Neural progenitor cell (in vitro differentiated cells): ENCODE data around the gene ABCC9. TPM values are rescaled to one million over a fixed set of nuclear protein-coding genes. Genes with fewer than 3 reads are reported as not detected.

Experiments used
- DNase-seq: peaks from one replicate; pipeline ENCODE4 v3.0.0-alpha.2; 2016; ENCODE audit warnings: low spot score
- H2AFZ ChIP-seq: fragments of 200-600 bp; sonication (generic); replicated peaks from 2 replicates; pipeline ENCODE4 v1.6.1; 2016; ENCODE audit warnings: antibody characterized with exemption
- H3F3A ChIP-seq: fragments of 200-600 bp; sonication (generic); 2 replicates; pipeline ENCODE4 v1.6.1; 2016; ENCODE audit warnings: antibody characterized with exemption, low read depth
- H3K27ac ChIP-seq: fragments of 200-600 bp; sonication (generic); 2 replicates; pipeline ENCODE4 v1.5.1; 2016; ENCODE audit warnings: mild to moderate bottlenecking
- H3K27me3 ChIP-seq: fragments of 200-600 bp; sonication (generic); 2 replicates; pipeline ENCODE4 v1.6.1; 2016; ENCODE audit warnings: mild to moderate bottlenecking, moderate library complexity
- H3K36me3 ChIP-seq: fragments of 200-600 bp; sonication (generic); 2 replicates; pipeline ENCODE4 v1.5.1; 2016
- H3K4me1 ChIP-seq: fragments of 200-600 bp; sonication (generic); 2 replicates; pipeline ENCODE4 v1.6.1; 2016; ENCODE audit warnings: mixed run types
- H3K4me2 ChIP-seq: fragments of 200-600 bp; sonication (generic); 2 replicates; pipeline ENCODE4 v1.6.1; 2016
- H3K4me3 ChIP-seq: fragments of 200-600 bp; sonication (generic); 2 replicates; pipeline ENCODE4 v1.5.1; 2016
- H3K79me2 ChIP-seq: fragments of 200-600 bp; sonication (generic); 2 replicates; pipeline ENCODE4 v1.6.1; 2016; ENCODE audit warnings: low read depth
- H3K9ac ChIP-seq: fragments of 200-600 bp; sonication (generic); 2 replicates; pipeline ENCODE4 v1.6.1; 2016
- H3K9me3 ChIP-seq: fragments of 200-600 bp; sonication (generic); 2 replicates; pipeline ENCODE4 v1.5.1; 2016; ENCODE audit warnings: low read depth
- H4K20me1 ChIP-seq: fragments of 200-600 bp; sonication (generic); 2 replicates; pipeline ENCODE4 v1.6.1; 2016; ENCODE audit warnings: low read depth
- H3K27ac Mint-ChIP-seq: 3 replicates; pipeline ENCODE4 v1.8.0; 2021; ENCODE audit warnings: mixed read lengths
- H3K27me3 Mint-ChIP-seq: 2 replicates; pipeline ENCODE4 v1.8.0; 2022; ENCODE audit warnings: low read depth, mild to moderate bottlenecking, inconsistent platforms, moderate library complexity, mixed read lengths; ENCODE audit not compliant: insufficient read depth
- H3K36me3 Mint-ChIP-seq: 3 replicates; pipeline ENCODE4 v1.8.0; 2021; ENCODE audit warnings: mixed read lengths
- H3K4me1 Mint-ChIP-seq: 3 replicates; pipeline ENCODE4 v1.8.0; 2021; ENCODE audit warnings: mixed read lengths
- H3K4me3 Mint-ChIP-seq: 3 replicates; pipeline ENCODE4 v1.8.0; 2021; ENCODE audit warnings: mild to moderate bottlenecking, moderate library complexity, mixed read lengths
- H3K9me3 Mint-ChIP-seq: 3 replicates; pipeline ENCODE4 v1.8.0; 2020; ENCODE audit warnings: mixed read lengths
- EZH2 ChIP-seq: fragments of 200-600 bp; sonication (generic); IDR thresholded peaks from 2 replicates; pipeline ENCODE4 v1.6.1; 2017; ENCODE audit warnings: antibody characterized with exemption, mild to moderate bottlenecking, moderate library complexity
- EZH2phosphoT487 ChIP-seq: fragments of 200-600 bp; sonication (generic); IDR thresholded peaks from 2 replicates; pipeline ENCODE4 v1.6.1; 2017; ENCODE audit warnings: antibody characterized with exemption
- total RNA-seq: library from RNA; depleted of rRNA; stranded (reverse); fragments of >200 nt; gene quantifications from 2 replicates; pipeline ENCODE4 v1.2.3, GENCODE V29; 2015; ENCODE audit warnings: low replicate concordance
- TF ChIP-seq, protein P1 (sequence below): fragments of 200-600 bp; sonication (generic); IDR thresholded peaks from 2 replicates; pipeline ENCODE4 v1.5.1; 2017; ENCODE audit warnings: antibody characterized with exemption, mild to moderate bottlenecking

Gene ABCC9
- total RNA-seq, 1 donor from 2014 or later = not detected

DNA sequence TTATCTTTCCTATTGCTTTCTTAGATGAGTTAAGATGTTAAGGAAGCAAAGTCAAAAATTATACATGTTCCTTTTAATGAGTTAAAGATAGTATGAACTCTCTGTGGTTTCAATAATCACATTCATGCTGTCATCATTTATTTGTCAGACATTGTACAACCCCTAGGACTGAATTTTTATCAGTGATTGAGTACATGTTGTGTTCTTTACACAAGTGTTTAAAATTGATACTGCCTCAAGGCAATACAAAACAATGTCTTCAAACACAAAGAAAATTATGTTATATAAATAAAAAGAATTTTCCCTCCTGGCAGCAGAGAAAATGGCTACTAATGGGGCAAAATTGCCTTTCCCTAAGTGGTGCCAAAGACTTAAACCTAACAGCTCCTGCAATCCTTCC is 132.1 kb downstream of the ABCC9 start:
- H3F3A ChIP-seq = no peaks in the 10 kb centered on the region
- no peaks in the 10 kb centered on the region for H3K4me1 ChIP-seq
- DNase-seq = no peak
- Mint-ChIP-seq H3K4me3 (no peak overlapping the region), H3K9me3 (no peaks in the 10 kb centered on the region), H3K27ac (no peak overlapping the region), H3K4me1 (no peaks in the 10 kb centered on the region), H3K27me3 (no peaks in the 10 kb centered on the region), H3K36me3 (no peaks in the 10 kb centered on the region)
- H4K20me1 ChIP-seq = no peaks in the 10 kb centered on the region
- no peaks in the 10 kb centered on the region for H3K79me2 ChIP-seq
- H2AFZ ChIP-seq = no peak overlapping the region
- no peaks in the 10 kb centered on the region for H3K27me3 ChIP-seq
- H3K9ac ChIP-seq = no peak overlapping the region
- H3K4me2 ChIP-seq = no peak overlapping the region
- H3K9me3 ChIP-seq = no peaks in the 10 kb centered on the region
- no peak overlapping the region for H3K27ac ChIP-seq
- no peaks in the 10 kb centered on the region for H3K36me3 ChIP-seq
- no peak for TF ChIP-seq EZH2
- TF ChIP-seq, protein P1, sequence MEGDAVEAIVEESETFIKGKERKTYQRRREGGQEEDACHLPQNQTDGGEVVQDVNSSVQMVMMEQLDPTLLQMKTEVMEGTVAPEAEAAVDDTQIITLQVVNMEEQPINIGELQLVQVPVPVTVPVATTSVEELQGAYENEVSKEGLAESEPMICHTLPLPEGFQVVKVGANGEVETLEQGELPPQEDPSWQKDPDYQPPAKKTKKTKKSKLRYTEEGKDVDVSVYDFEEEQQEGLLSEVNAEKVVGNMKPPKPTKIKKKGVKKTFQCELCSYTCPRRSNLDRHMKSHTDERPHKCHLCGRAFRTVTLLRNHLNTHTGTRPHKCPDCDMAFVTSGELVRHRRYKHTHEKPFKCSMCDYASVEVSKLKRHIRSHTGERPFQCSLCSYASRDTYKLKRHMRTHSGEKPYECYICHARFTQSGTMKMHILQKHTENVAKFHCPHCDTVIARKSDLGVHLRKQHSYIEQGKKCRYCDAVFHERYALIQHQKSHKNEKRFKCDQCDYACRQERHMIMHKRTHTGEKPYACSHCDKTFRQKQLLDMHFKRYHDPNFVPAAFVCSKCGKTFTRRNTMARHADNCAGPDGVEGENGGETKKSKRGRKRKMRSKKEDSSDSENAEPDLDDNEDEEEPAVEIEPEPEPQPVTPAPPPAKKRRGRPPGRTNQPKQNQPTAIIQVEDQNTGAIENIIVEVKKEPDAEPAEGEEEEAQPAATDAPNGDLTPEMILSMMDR = no peak
- no peak for TF ChIP-seq EZH2phosphoT487
- H3K4me3 ChIP-seq = no peak overlapping the region

GRCh38 chr12:21806255-21806654 is 135.0 kb downstream of the ABCC9 start:
- Histone ChIP-seq H4K20me1 (no peaks in the 10 kb centered on the region), H3K9me3 (no peaks in the 10 kb centered on the region), H3K27ac (no peak overlapping the region), H3K4me2 (no peak overlapping the region), H3K36me3 (no peaks in the 10 kb centered on the region), H3F3A (no peaks in the 10 kb centered on the region), H3K27me3 (no peaks in the 10 kb centered on the region), H3K4me3 (no peak overlapping the region), H3K9ac (no peak overlapping the region), H3K79me2 (no peaks in the 10 kb centered on the region), H3K4me1 (no peaks in the 10 kb centered on the region), H2AFZ (no peak overlapping the region)
- DNase-seq = no peak
- TF ChIP-seq, protein P1 = no peak
- TF ChIP-seq EZH2phosphoT487 (no peak), EZH2 (no peak)
- H3K36me3 Mint-ChIP-seq = no peaks in the 10 kb centered on the region
- H3K4me1 Mint-ChIP-seq = no peaks in the 10 kb centered on the region
- no peak overlapping the region for H3K4me3 Mint-ChIP-seq
- H3K27me3 Mint-ChIP-seq = peaks cover 2% of the 10 kb centered on the region
- no peak overlapping the region for H3K27ac Mint-ChIP-seq
- no peaks in the 10 kb centered on the region for H3K9me3 Mint-ChIP-seq

DNA sequence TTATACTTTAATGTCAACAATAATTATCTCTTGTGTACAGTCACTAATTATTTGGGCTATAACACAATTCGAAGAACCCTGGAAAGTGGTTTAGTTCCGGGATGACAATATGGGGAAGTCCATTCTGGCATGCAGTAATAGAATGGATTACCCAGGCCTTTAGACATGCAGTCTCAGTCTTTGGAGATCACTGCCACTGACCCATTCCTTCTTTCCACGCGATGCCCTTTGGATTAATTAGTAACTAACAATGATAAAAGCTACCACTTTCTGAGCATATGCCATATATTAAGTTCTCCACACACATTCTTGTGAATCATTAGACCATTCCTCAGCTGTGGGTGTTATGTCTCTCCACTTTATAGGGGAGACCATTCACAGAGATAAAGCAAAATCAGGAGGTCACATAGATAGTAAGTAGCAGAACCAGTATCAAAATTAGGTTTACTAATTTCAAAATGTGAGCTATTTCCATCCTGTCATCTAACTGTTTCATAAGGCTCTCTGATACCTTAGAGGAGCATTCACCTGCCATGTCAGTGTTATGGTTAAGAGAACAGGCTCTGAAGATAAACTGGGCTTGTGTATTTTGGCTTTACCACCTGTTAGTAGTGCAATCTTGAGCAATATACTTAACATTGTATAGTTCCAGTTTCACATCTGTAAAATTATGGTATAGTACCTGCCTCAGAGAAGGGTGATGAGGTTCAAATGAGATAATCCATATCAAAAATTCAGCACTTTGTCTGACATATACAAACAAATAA is 139.5 kb downstream of the ABCC9 start:
- H4K20me1 ChIP-seq = no peaks in the 10 kb centered on the region
- H3K9me3 Mint-ChIP-seq = no peaks in the 10 kb centered on the region
- no peak overlapping the region for H3K27ac Mint-ChIP-seq

GRCh38 chr12:21800011-21800410 is 141.2 kb downstream of the ABCC9 start:
- Histone ChIP-seq H3K9me3 (no peaks in the 10 kb centered on the region), H3K4me3 (no peak overlapping the region), H3K4me1 (no peaks in the 10 kb centered on the region), H2AFZ (no peak overlapping the region), H3K27me3 (no peaks in the 10 kb centered on the region), H3K27ac (no peak overlapping the region), H4K20me1 (no peaks in the 10 kb centered on the region), H3K4me2 (no peak overlapping the region), H3F3A (no peaks in the 10 kb centered on the region), H3K79me2 (no peaks in the 10 kb centered on the region), H3K36me3 (no peaks in the 10 kb centered on the region), H3K9ac (no peak overlapping the region)
- no peaks in the 10 kb centered on the region for H3K4me1 Mint-ChIP-seq
- no peak overlapping the region for H3K4me3 Mint-ChIP-seq
- peaks cover 6% of the 10 kb centered on the region for H3K27me3 Mint-ChIP-seq
- H3K36me3 Mint-ChIP-seq = no peaks in the 10 kb centered on the region
- DNase-seq = no peak
- TF ChIP-seq, protein P1 = no peak
- TF ChIP-seq EZH2 = no peak
- TF ChIP-seq EZH2phosphoT487 = no peak
- H3K9me3 Mint-ChIP-seq = no peaks in the 10 kb centered on the region
- H3K27ac Mint-ChIP-seq = no peak overlapping the region

More for the DNA sequence above, 139.5 kb downstream of the ABCC9 start:
- no peak overlapping the region for H3K4me3 Mint-ChIP-seq
- DNase-seq = no peak
- Histone ChIP-seq H3K79me2 (no peaks in the 10 kb centered on the region), H3K4me1 (no peaks in the 10 kb centered on the region), H3K27me3 (no peaks in the 10 kb centered on the region), H3K27ac (no peak overlapping the region), H2AFZ (no peak overlapping the region), H3F3A (no peaks in the 10 kb centered on the region), H3K36me3 (no peaks in the 10 kb centered on the region), H3K9ac (no peak overlapping the region), H3K4me3 (no peak overlapping the region), H3K4me2 (no peak overlapping the region), H3K9me3 (no peaks in the 10 kb centered on the region)
- no peak for TF ChIP-seq EZH2
- H3K27me3 Mint-ChIP-seq = peaks cover 2% of the 10 kb centered on the region
- H3K36me3 Mint-ChIP-seq = no peaks in the 10 kb centered on the region
- no peaks in the 10 kb centered on the region for H3K4me1 Mint-ChIP-seq
